Body of pancreas (tissue), 4 donors: Measurements from ENCODE around the gene TOP3B. TPM values are rescaled to one million over a fixed set of nuclear protein-coding genes. Genes with fewer than 3 reads are reported as not detected.

ENCODE experiments used
- ATAC-seq: fragments of 150-250 bp; one replicate; pipeline ENCODE4 v1.9.1; 2016
- DNase-seq, 4 donors: peaks; one replicate each; pipeline ENCODE4 v3.0.0-alpha.2; 2019
- H3K27ac ChIP-seq, 4 donors: fragments of 200-600 bp; sonication (generic); 1 replicate in 3 of 4; 2 replicates in 1 of 4; pipeline versions ENCODE4 v1.5.1 to v1.6.1; 2016 to 2019; ENCODE audit warnings: mild to moderate bottlenecking in 1 of 4, mixed read lengths in 1 of 4, moderate library complexity in 1 of 4
- H3K27me3 ChIP-seq, 2 donors: fragments of 200-600 bp; sonication (generic); one replicate each; pipeline ENCODE4 v1.6.0; 2016; ENCODE audit warnings: mild to moderate bottlenecking in 1 of 2
- H3K36me3 ChIP-seq, 2 donors: fragments of 200-600 bp; sonication (generic); replicated peaks in 1 of 2; 2 replicates each; pipeline ENCODE4 v1.5.1; 2016; ENCODE audit warnings: low read depth in 2 of 2; ENCODE audit not compliant: insufficient read depth in 1 of 2
- H3K4me1 ChIP-seq: fragments of 200-600 bp; sonication (generic); one replicate; pipeline ENCODE4 v1.6.0; 2016
- H3K4me3 ChIP-seq, 2 donors: fragments of 200-600 bp; sonication (generic); 1 replicate in 1 of 2; 2 replicates in 1 of 2; pipeline ENCODE4 v1.5.1; 2016 to 2019
- H3K9me3 ChIP-seq, 3 donors: fragments of 200-600 bp; sonication (generic); 1 replicate in 2 of 3; 2 replicates in 1 of 3; pipeline ENCODE4 v1.5.1; 2016
- POLR2A ChIP-seq, 3 donors: fragments of 450-650 bp; IDR thresholded peaks; one replicate each; pipeline ENCODE4 v1.6.1; 2016; ENCODE audit warnings: antibody characterized with exemption in 3 of 3, mild to moderate bottlenecking in 2 of 3
- whole genome bisulfite sequencing, 2 donors: methylation state at CpG; one replicate each; pipeline ENCODE4 v1.1.5; 2017; 5-methylcytosine and 5-hydroxymethylcytosine counted together
- intact Hi-C: fragments of 100-400 bp; cut with DNase I; formaldehyde crosslinking; loops from one replicate; pipeline ENCODE4 v1.15.1; 2023
- total RNA-seq, 2 donors: library from RNA; depleted of rRNA; stranded (reverse); fragments of >200 nt; gene quantifications; one replicate each; pipeline ENCODE4 v1.1.0, GENCODE V29; 2016
- TF ChIP-seq, protein P1 (sequence below), 7 experiments: fragments of 450-650 bp in 4 of 7; fragments of 200-600 bp in 3 of 7; sonication (generic) in 3 of 7; IDR thresholded peaks; one replicate each; pipeline ENCODE4 v1.5.1; 2016 to 2019; ENCODE audit warnings: antibody characterized with exemption in 7 of 7

The TOP3B gene
- total RNA-seq, 2 donors from 2014 or later: 19.2 to 48.8 TPM

DNA sequence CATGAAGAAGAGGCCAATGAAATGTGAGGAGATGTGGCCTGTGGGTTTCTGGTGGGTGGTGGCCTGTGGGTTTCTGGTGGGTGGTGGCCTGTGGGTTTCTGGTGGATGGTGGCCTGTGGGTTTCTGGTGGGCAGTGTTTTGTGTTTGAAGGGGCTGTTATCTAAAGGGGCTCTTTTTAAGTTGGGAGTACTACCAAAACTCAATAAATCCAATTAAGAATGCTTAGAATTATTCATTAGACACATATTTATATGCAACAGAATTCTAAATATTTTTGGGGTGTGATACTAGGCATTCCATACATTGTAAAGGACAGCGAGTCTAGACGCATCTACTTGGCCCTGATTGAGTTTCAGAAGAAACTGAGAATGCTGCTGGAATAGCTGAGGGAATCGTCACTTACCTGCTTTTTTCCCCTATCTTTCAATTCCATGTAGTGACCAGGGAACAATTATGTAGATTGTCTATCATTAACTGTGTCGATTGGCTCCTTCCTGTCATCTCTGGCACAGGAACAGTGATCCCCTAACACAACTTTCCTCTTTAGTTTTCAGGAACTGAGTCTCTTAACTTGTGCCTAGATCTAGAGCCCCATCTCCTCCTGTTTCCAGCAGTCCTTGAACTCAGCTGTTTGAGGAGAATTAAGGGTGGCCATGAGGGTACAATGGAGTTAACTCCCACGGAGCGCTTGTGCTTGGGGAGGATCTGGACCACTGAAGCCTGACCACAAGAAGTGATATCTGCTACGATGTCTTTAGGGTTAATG is 37.3 kb upstream of the TOP3B start:
- H3K27me3 ChIP-seq: no peaks in the 10 kb centered on the region
- no peak for ATAC-seq
- H3K27ac ChIP-seq: no peak overlapping the region
- no peaks in the 10 kb centered on the region for H3K36me3 ChIP-seq
- TF ChIP-seq, protein P1, sequence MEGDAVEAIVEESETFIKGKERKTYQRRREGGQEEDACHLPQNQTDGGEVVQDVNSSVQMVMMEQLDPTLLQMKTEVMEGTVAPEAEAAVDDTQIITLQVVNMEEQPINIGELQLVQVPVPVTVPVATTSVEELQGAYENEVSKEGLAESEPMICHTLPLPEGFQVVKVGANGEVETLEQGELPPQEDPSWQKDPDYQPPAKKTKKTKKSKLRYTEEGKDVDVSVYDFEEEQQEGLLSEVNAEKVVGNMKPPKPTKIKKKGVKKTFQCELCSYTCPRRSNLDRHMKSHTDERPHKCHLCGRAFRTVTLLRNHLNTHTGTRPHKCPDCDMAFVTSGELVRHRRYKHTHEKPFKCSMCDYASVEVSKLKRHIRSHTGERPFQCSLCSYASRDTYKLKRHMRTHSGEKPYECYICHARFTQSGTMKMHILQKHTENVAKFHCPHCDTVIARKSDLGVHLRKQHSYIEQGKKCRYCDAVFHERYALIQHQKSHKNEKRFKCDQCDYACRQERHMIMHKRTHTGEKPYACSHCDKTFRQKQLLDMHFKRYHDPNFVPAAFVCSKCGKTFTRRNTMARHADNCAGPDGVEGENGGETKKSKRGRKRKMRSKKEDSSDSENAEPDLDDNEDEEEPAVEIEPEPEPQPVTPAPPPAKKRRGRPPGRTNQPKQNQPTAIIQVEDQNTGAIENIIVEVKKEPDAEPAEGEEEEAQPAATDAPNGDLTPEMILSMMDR (IDR thresholded peaks at IDR 0.05): no peak
- no peak for TF ChIP-seq POLR2A (IDR thresholded peaks at IDR 0.05)
- intact Hi-C loops: no loop called here
- H3K4me3 ChIP-seq: no peak overlapping the region
- DNase-seq: no peak
- H3K4me1 ChIP-seq: no peaks in the 10 kb centered on the region
- 89 to 92% methylated on average over 7 of the region's 7 CpGs for WGBS, 2 donors
- H3K9me3 ChIP-seq: no peaks in the 10 kb centered on the region

DNA sequence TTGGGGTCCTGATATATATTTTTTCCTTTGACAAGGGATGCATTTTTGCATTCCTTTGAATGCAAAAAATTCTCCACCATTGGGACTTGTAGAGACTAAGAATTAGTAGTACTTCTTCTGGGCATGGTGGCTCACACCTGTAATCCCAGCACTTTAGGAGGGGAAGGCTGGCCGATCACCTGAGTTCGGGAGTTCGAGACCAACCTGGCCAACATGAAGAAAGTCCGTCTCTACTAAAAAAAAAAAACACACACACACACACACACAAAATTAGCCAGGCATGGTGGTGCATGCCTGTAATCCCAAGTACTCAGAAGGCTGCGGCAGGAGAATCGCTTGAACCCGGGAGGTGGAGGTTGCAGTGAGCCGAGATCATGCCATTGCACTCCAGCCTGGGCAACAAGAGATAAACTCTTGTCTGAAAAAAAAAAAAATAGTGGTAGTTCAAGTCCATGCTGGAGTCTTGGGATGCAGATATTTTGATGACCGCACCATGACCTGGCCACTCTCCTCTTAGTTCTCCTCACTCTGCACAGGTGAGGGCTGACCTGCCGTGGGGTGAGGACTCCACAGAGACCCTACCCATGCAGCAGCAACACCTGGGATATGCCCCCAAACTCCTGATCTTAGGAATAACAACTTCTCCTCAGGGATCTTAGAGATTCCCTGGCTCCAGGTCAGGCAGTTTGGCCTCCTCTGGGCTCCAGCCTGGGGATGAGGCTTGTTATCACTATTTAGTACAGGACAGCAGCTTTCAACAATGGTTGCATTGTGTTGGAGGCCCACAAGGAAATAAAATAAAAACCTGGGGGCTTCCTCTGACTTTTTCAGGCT is 36.5 kb upstream of the TOP3B start:
- H3K27me3 ChIP-seq: no peaks in the 10 kb centered on the region
- intact Hi-C loops: no loop called here

DNA sequence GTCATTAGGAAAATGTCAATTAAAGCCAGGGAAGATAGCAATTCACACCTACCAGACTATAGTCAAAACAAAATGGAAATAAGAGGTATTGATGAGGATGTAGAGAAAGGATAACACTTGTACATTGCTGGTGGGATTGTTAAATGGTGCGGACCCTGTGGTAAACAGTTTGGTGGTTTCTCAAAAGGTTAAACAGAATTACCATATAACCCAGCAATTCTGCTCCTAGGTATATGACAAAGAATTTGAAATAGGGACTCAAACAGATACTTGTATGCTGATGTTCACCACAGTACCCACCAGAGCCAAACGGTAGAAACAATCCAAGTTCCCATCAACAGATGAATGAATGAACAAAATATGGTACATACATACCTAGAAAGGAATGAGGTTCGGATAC is 33.0 kb upstream of the TOP3B start:
- DNase-seq: no peak
- WGBS, 2 donors: 65 to 68% methylated on average over 3 of the region's 3 CpGs

More for the DNA sequence above, 36.5 kb upstream of the TOP3B start:
- Histone ChIP-seq H3K4me3 (no peak overlapping the region), H3K4me1 (no peaks in the 10 kb centered on the region), H3K9me3 (no peaks in the 10 kb centered on the region), H3K27ac (no peak overlapping the region), H3K36me3 (no peaks in the 10 kb centered on the region)
- DNase-seq (no peak), ATAC-seq (no peak)
- WGBS, 2 donors: 90 to 93% methylated on average over 10 of the region's 10 CpGs
- no peak for TF ChIP-seq POLR2A (IDR thresholded peaks at IDR 0.05)
- TF ChIP-seq, protein P1 (IDR thresholded peaks at IDR 0.05): no peak

GRCh38 chr22:22014285-22014659 is 31.7 kb upstream of the TOP3B start:
- intact Hi-C loops: no loop called here
- peaks cover 0 to 7% of the 10 kb centered on the region in 2 donors for H3K27me3 ChIP-seq
- H3K4me1 ChIP-seq: no peaks in the 10 kb centered on the region
- no peak for DNase-seq
- no peaks in the 10 kb centered on the region for H3K36me3 ChIP-seq
- TF ChIP-seq, protein P1 (IDR thresholded peaks at IDR 0.05): no peak
- TF ChIP-seq POLR2A (IDR thresholded peaks at IDR 0.05): no peak
- no peaks in the 10 kb centered on the region for H3K9me3 ChIP-seq
- no peak for ATAC-seq
- no peak overlapping the region for H3K4me3 ChIP-seq
- no peak overlapping the region for H3K27ac ChIP-seq
- WGBS, 2 donors: 87 to 88% methylated on average over 8 to 9 of the region's 9 CpGs

More for the DNA sequence above, 33.0 kb upstream of the TOP3B start:
- no peaks in the 10 kb centered on the region for H3K9me3 ChIP-seq
- no peak overlapping the region for H3K27ac ChIP-seq
- H3K4me3 ChIP-seq: no peak overlapping the region
- intact Hi-C loops: no loop called here
- no peaks in the 10 kb centered on the region for H3K4me1 ChIP-seq
- H3K27me3 ChIP-seq: peaks cover 0 to 7% of the 10 kb centered on the region in 2 donors
- no peak for TF ChIP-seq POLR2A (IDR thresholded peaks at IDR 0.05)
- TF ChIP-seq, protein P1 (IDR thresholded peaks at IDR 0.05): no peak
- ATAC-seq: no peak
- H3K36me3 ChIP-seq: no peaks in the 10 kb centered on the region
